ENCODE measurements around the gene CADPS2.

CADPS2 gene

DNA sequence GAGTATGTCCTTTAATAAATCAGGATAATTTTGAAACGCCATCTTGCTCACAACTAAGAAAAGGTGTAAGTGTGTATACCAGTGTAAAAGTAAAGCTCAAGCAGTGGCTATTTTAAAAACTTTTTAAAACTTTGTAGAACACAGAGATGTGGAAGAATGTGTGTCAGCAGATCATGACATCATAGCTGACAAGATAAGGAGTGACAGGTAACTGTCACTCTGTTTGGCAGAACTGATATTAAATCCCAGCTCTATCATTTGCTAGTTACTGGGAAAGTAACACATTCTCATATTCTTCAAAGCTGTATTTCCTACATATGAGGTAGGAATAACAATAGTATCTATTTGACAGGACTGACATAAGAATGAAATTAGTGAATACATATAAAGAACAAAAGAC, 119.7 kb downstream of the CADPS2 start:
- no peak for DNase-seq

DNA sequence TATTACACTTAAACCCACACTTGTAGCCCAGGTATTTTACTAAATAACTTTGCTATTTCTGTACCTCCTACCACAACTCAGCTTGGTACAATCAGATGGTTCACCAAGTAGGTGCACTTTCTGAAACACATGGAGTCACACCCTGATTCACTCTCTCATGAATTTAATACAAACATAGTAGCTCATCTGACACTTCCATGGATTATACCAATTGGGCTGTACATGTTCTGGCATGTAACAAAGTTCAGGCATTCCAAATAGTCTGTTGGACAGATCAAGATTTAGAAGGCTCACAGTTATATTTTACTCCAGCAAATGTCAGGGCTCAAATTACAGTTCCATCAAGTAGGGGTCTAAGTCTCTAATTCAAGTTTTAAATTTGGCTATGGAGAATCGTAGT, 121.4 kb downstream of the CADPS2 start:
- no peak for DNase-seq

DNA sequence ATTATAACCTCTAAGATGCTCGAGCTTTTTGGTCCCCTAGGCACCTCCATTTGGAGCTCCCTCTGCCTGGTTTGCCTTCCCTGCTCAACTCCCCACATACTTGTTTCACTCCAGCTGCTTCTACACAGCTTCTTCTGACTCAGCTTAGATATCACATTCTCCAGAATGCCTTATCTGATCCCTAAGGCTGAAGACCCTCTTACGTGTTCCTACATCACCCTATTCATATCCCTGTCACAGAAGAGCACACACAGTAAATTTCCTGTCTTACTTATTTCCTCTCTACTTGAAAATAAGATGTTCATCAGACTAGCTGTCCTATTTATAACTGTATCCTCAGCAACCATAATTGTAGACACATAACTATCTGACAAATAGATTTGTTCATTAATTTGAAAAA, 122.2 kb downstream of the CADPS2 start:
- DNase-seq: no peak

DNA sequence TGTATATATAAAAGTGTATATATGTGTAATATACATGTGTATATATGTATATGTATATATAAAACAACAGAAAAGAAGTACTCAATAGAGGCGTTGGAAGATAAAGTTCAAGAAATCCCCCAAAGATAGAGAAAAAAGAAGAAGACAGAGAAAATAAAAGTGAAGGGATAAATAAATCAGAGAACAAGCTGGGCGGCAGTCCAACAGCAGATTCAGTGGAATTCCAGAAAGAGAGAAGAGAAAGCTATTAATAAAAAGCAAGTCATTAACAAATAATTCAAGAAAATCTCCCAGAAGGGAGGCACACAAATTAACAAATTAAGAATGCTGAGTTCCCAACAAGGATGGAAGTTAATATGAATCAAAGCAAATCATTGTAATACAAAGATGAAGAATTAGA, 124.2 kb downstream of the CADPS2 start:
- DNase-seq: no peak

DNA sequence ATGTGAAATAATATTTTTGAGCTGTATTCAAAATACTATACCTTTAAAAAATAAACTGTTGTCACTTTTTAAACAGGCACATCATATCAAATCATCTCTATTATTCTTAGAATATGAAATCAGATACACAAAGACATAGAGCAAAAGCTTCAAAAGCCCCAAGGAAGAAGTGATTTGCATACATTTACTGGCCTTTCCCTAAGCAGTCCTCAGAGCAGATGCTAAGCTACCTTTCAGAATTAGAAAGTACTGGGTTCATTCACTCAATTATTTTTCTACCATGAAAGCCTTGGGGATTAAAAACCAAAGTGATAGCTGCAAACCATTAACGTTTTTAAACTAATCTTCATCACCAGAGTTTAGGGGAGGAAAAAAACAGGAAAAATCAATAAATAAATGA, 127.8 kb downstream of the CADPS2 start:
- no peak for DNase-seq

DNA sequence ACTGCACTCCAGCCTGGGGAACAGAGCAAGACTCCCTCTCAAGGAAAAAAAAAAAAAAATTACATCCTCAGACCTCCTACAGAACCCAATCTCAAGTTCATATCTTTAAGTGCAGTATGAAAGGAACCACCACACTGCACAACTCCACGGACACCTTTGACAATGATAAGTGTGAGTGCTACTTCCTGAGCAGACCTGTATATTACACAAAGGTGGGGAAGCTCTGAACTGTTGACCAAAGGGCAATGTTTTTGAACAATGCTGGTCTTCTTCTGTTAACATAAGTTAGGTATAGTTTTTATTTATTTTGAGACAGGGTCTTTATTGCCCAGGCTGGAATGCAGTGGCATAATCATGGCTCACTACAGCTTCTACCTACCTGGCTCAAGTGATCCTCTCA, 129.4 kb downstream of the CADPS2 start:
- no peak for DNase-seq

DNA sequence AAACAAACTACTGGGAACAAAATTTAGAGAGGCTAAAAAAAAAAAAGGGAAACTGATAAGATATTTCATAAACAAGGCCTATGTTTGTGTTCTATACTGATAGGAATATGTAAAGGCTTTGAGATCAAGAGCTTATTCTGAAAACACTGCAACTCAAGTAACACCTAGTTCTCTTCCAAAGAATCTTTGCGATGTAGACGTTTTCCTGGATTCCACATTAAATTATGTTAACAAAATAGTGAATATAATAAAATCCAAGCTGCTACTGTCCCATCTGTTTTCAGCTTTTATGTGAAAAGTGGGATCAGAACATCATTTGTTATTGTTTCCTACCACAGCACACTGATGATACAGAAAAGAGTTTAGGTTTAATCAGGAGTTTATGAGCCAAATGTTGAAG, 130.6 kb downstream of the CADPS2 start:
- no peak for DNase-seq

DNA sequence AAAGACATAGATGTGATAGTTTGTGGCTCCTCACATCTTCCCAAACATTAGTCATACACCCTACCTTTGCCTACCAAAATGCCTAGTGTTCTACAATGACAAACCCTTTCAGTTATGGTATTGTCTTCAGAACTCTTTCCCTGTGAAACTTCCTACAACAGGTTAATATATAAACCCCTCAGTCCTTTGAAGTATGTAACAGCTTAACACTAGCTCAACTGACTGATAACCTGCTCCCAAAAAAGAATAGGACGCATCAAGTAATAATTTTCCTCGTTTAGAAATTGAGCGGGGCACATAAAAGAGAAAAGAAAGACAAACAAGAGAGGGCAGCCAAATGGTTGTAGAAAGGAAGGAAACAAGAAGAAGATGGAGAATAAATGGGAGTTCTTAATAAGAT, 133.7 kb downstream of the CADPS2 start:
- DNase-seq: no peak

DNA sequence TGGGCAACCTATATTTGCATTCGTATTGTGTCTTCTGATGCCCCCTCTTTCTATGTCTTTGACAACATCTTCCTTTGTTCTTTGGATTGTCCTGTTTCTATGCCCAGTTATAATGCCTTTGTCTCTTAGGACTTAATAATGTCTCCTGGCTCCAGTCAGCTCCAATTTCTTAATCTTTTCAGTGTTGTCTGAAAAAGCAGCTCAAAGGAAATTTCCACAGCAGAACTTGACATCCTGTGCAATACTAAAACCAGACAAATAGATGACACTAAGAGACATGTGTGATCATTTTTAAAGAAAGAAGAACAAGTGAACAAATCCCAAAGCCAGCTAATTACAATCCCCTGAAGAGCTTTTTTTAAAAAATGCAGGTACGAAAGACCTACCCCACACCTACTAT, 135.9 kb downstream of the CADPS2 start:
- no peak for DNase-seq

DNA sequence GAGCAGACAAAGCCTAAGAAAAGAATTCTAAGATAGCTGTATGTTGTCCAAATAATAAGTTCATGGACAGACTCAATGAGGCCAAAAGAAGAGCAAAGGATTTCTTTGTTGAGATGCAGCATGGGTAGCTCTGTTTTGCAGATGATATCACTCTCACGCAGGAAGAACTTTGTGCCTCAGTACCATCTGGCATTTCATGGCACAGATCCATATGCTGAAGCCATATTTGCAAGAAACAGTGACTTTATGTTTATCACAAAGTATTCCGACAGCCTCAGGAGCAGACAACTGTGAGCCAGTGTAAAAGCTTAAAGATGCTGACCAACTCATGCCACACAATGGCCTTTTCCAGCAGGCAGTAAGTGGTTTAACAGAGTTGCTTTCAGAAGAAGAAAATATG, 138.1 kb downstream of the CADPS2 start:
- no peak for DNase-seq

DNA sequence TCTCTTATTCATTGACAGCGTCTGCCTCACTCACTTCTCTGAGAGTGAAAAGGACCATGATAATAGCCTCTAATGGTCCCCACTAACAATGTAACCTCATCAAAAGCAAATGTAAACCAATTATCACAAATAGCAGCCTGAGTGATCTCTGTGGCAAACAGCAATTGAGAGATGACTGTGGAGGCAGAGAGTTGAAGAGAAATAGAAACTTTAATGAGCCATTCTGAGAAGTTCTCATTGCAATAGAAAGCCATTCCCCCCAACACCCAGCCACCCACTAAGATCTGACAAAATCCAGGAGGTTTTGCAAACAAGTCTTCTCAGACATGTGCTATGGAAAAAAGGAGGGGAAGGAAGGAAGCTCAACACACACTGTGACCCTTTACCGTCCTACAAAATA, 139.3 kb downstream of the CADPS2 start:
- DNase-seq: no peak

DNA sequence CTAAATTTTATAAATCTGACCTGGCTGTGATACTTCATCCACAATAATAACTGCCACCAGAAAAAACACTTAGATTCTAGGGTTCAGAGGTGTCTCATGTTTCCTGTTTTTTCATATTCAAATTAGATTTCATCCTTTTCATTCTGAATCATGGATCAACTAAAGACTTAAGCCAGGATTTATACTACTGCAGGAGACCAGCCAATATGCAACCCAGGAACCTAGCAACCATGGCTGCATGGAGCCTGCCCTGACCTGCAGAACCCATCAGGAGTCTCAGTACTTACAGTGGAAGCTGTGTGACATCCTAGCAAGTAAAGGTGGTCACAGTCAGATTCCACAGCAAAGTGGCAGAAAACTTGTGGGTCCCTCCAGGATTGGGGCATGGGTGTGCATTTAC, 143.0 kb downstream of the CADPS2 start:
- DNase-seq: no peak

DNA sequence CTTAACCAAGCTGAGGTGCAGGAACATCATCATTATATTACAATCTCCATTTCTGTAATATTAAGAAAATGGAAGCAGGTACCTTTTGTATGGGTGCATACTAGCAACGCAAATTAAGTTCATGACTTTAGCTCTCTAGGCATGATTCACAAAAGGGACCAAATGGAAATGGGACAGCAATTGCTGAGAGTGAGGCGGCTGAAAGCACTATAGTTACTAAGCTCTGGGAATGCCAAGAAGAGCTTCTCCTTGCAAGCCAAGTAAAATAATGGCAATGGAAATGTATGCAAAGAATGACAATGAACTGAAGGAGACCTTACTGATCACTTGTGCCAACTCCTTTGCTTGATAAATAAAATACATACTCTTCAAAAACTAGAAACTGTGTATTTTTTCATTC, 147.3 kb downstream of the CADPS2 start:
- DNase-seq: no peak

DNA sequence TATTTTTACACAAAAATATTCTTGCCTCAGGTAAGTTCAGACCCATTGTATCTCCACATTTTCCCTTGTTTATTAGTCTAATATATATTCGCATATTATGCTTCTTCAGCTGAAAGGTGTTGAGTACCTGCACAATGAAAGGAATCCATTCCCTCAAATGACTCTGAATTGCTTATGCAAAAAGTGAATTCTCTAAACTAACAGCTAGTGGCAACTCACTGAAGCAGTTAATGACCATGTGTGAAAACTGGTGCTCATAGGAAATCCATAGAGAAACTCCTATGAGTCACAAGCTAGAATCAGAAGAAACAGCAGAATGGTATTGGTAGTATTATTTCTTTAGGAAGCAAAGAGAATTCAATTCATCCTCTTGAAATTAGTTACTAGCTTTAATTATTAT, 150.1 kb downstream of the CADPS2 start:
- DNase-seq: no peak

DNA sequence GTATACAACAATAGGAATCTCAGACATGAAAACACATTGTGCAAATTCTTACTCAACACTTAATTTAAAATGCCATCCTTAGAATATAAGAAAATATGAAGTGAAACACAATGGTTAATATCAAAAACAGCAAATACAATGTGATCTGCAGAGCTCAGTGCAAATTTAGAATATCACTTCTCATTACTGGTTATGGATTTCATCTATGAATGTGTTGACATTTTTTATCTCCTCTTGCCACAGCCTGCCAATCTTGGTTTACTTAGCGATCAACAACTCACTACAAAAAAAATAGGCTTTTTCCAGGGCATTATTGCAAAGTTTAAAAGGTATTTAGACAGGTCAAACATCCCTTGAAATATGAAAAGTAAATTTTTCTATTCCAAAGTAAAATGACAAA, 158.5 kb downstream of the CADPS2 start:
- DNase-seq: no peak

DNA sequence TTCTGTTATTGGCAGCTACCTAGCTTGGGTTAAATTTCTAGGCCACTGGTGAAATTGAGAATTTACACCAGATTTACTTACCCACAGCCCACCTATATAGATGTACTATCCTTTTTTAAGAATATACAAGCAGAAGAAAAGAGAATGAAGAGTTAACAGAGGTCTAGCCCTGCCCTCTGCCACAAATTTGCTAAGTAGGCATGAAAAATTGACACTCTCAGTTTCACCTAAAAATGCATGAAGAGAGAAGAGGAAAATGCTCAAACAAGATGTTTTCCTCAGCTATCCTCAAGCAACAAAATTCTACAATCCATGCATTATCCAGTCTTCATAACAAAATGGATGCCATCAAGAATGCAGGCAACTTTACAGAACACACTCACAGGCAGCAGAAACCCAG, 158.9 kb downstream of the CADPS2 start:
- no peak for DNase-seq

DNA sequence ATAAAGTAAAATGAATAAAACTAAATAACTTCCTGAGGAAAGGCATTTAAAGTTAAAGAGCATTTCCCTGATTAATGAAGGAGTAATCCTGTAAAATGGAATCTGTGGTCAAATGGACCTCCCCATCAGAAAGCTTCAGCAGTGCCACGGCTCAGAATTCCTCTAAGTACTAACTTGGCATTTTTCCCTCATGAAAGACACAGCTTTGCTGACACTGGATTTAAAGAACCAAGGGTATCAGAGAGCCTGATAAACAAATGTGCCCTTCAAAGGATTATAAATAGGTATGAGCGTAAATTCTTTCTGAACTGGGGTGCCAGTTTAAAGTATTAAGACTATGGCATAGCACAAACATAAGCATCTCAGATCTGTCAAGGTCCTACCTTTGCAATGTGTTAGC, 159.4 kb downstream of the CADPS2 start:
- DNase-seq: no peak

DNA sequence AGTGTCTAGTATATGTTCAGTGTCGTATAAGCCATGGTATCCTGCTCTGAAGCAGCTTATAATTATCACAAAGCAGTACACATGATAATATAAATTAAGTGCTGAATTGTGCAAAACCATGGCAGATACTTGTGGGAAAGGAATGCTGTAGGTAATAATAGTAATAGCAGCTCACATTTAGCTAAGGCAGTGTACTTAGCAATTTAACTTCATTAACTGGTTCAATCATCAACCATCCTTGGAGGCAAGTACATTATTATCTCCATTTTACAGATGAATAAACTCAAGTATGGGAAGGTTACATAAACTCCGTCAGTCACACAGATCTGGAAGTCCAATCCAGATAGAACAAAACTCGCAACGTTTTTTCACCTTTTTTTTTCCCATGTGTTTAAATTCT, 161.9 kb downstream of the CADPS2 start:
- DNase-seq: no peak

DNA sequence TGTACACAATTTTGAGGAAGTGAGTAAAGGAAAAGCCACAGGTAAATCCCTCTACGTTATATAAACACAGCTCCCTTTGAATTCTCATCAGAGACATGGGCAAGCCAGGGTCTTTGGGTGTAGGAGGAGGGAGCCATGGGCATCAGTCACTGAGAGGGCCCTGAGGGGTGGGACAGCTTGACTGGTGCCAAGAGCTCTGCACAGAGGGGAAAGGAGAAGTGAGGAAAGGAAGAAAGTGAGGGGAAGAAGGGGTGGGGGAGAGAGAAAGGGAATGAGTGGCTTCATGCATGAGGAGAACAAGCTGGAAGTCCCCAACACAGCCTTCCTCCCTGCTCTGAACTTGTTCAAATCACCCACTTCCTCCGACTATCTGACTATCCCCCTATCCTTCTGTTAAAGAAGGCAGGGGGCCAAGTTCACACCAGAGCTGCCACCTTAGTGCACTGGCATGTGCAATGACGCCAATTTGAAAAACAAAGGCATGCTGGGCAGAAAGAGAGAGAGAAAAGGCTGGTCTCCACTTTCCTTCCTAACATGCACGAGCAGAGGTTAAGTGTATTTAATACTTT, 167.2 kb downstream of the CADPS2 start:
- no peak for DNase-seq

DNA sequence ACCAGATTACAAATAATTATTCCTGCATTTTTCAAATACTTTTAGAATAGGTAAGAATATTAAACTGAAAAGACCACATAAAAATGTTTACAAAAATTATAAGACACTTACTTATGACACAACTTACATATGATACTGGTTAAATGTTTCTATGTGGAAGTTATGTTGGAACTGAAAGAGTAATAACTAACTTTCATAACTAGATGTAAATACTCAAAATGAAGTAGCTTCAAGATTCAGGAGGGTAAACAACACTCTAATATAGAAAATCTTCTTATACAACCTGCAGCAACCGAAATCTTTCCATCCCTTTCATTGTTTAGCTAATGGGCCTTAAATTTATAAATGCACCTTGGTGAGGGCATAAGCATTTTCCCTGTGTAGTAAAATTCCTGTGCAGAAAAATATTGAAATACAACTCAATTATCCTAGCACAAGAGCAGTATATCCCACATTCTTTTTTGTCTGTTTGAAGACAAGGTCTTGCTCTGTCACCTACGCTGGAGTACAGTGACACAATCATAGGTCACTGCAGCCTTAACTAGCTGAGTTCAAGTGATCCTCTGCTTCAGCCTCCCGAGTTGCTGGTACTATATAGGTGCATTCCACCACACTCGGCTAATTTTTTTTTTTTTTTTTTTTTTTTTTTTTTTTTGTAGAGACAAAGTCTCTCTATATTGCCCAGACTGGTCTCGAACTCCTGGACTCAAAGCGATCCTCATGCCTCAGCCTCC, 168.7 kb downstream of the CADPS2 start:
- DNase-seq: no peak

DNA sequence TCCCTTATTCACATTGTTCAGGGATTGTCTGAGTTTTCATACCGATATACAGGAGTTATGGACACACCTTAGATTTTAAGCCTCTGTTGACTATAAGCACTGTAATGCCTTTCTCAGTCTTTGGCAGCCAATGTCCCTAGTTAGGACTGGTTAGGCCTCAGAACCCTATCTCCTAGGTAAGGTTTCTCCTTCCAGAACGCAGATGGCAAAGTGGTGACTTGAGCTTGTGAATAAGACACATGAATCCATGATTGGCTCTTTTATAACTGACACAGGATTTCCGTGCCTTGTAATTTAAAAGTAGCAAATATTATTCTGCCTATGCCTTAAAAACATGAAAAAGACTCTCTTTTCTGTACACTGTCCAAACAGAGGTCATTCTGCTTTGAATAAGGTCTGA, 171.1 kb downstream of the CADPS2 start:
- no peak for DNase-seq

DNA sequence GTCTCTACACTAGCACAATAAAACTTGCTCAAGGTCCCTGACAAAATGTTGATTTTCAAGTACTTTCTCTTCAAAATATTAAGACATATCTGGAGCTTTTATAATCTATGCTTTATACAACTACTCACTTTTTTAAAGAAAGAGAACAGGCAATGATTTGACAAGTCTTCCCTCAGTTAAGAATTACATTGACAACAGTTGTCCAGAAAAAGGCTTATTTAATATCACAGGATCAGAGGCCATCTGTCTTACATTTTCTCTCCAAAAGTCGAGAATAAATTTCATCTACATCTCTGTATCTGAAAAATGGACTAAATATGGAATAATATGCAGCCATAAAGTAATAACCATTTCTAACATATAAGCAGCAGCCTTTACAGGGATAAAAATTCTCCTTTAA, 175.3 kb downstream of the CADPS2 start:
- no peak for DNase-seq

DNA sequence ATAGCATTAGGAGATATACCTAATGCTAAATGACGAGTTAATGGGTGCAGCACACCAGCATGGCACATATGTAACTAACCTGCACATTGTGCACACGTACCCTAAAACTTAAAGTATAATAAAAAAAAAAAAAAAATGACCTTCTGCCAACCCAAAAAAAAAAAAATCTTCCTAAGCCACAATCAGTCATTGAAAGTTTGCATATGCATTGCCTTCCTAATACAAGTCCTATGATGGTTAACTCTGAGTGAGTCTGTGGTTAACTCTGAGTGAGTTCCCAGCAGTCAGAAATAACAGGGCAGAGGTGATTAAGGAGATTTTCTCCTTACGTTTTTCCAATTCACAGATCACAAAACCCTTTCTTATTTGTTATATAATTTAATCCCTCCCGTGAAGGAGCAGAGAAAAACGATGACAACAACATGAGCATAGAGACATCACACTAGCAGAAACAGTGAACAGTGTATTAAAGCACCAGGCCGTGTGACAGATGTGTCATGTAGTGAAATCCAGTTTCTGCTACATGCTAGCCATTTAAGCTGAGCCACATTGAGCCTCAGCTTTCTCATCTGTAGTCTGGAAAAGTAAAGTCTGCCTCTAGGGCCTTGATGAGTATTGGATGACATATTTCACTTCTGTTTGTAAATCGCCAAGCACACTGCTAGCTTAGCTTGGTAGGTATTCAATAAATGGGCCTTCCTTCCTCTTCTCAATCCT, 176.2 kb downstream of the CADPS2 start:
- no peak for DNase-seq

DNA sequence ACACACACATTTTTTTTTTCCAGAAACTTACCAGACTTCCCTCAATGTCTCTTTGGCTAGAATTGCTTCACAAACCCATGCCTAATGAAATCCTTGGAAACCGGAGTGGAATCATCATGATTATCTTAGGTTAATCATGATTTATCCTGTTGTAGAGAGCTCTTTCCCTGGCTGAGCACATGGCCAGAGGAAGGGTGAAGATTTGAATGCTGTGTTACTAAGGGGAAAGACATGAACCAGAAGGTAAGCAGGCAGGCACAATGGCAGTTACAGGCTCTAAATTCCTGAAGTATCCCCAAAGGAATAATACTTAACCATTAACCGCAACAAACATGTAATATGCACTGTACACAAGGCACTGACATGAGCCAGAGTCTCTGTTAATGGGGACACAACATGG, 179.4 kb downstream of the CADPS2 start:
- no peak for DNase-seq
